HEK293T (cell line): ENCODE results near the gene SLC22A4.

ENCODE experiments used
- BHLHE40 ChIP-seq: fragments of 450-650 bp; IDR thresholded peaks from 2 replicates; pipeline ENCODE4 v1.6.1; 2016; ENCODE audit warnings: mild to moderate bottlenecking, moderate library complexity, borderline replicate concordance
- ELF4 ChIP-seq: fragments of 450-650 bp; IDR thresholded peaks from 2 replicates; pipeline ENCODE4 v1.6.1; 2017; ENCODE audit warnings: antibody characterized with exemption
- FOXA1 ChIP-seq: fragments of 450-650 bp; IDR thresholded peaks from 2 replicates; pipeline ENCODE4 v1.6.1; 2016; ENCODE audit warnings: mild to moderate bottlenecking
- FOXK2 ChIP-seq: fragments of 450-650 bp; IDR thresholded peaks from 2 replicates; pipeline ENCODE4 v1.6.1; 2016; ENCODE audit warnings: mild to moderate bottlenecking
- FOXM1 ChIP-seq: fragments of 450-650 bp; IDR thresholded peaks from 2 replicates; pipeline ENCODE4 v1.6.1; 2017; ENCODE audit warnings: mild to moderate bottlenecking, borderline replicate concordance
- HDGF ChIP-seq: fragments of 450-650 bp; IDR thresholded peaks from 2 replicates; pipeline ENCODE4 v1.6.1; 2017; ENCODE audit warnings: antibody characterized with exemption, borderline replicate concordance
- L3MBTL2 ChIP-seq: fragments of 450-650 bp; conservative IDR thresholded peaks from 2 replicates; pipeline ENCODE4 v1.6.1; 2016; ENCODE audit warnings: mild to moderate bottlenecking
- LEF1 ChIP-seq: fragments of 450-650 bp; IDR thresholded peaks from 2 replicates; pipeline ENCODE4 v1.6.1; 2017; ENCODE audit warnings: mild to moderate bottlenecking, borderline replicate concordance
- NFRKB ChIP-seq: fragments of 450-650 bp; IDR thresholded peaks from 2 replicates; pipeline ENCODE4 v1.6.1; 2016; ENCODE audit warnings: mild to moderate bottlenecking, moderate library complexity
- SP1 ChIP-seq: fragments of 450-650 bp; IDR thresholded peaks from 2 replicates; pipeline ENCODE4 v1.6.1; 2017
- SUZ12 ChIP-seq: fragments of 450-650 bp; IDR thresholded peaks from 2 replicates; pipeline ENCODE4 v1.6.1; 2016; ENCODE audit warnings: mild to moderate bottlenecking
- TARDBP ChIP-seq: fragments of 450-650 bp; IDR thresholded peaks from 2 replicates; pipeline ENCODE4 v1.6.1; 2016
- ZNF384 ChIP-seq: fragments of 450-650 bp; IDR thresholded peaks from 2 replicates; pipeline ENCODE4 v1.6.1; 2016
- TF ChIP-seq, protein P1 (sequence below): fragments of 450-650 bp; IDR thresholded peaks from 2 replicates; pipeline ENCODE4 v1.6.1; 2016

- no peak for TF ChIP-seq SP1
- TF ChIP-seq FOXM1, result no peak
- TF ChIP-seq BHLHE40, result no peak
- TF ChIP-seq SUZ12, result no peak
- TF ChIP-seq ZNF384, result no peak
- no peak for TF ChIP-seq HDGF
- TF ChIP-seq L3MBTL2, result no peak
- TF ChIP-seq FOXA1, result no peak
- no peak for TF ChIP-seq TARDBP
- TF ChIP-seq NFRKB, result no peak
- no peak for TF ChIP-seq FOXK2
- no peak for TF ChIP-seq ELF4
- TF ChIP-seq, protein P1, sequence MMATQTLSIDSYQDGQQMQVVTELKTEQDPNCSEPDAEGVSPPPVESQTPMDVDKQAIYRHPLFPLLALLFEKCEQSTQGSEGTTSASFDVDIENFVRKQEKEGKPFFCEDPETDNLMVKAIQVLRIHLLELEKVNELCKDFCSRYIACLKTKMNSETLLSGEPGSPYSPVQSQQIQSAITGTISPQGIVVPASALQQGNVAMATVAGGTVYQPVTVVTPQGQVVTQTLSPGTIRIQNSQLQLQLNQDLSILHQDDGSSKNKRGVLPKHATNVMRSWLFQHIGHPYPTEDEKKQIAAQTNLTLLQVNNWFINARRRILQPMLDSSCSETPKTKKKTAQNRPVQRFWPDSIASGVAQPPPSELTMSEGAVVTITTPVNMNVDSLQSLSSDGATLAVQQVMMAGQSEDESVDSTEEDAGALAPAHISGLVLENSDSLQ, result no peak
- TF ChIP-seq LEF1, result no peak
Measured at GRCh38 chr5:132262882-132263547, 31.2 kb upstream of the SLC22A4 start.
